ENCODE data around the gene ATP1A3.
"Not testable (repeated sequence)": the region's sequence is repeated elsewhere in the genome, so short reads cannot be mapped to it uniquely, and the experiment has no call there.

DNA sequence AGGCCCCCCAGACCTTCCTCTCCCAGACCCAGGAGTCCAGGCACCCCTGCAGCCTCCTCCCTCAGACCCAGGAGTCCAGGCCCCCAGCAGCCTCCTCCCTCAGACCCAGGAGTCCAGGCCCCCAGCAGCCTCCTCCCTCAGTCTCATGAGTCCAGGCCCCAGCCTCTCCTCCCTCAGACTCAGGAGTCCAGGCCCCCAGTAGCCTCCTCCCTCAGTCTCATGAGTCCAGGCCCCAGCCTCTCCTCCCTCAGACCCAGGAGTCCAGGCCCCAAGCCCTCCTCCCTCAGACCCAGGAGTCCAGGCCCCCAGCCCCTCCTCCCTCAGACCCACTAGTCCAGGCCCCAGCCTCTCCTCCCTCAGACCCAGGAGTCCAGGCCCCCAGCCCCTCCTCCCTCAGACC, 54.8 kb downstream of the ATP1A3 start:
- TF ChIP-seq, protein P1, sequence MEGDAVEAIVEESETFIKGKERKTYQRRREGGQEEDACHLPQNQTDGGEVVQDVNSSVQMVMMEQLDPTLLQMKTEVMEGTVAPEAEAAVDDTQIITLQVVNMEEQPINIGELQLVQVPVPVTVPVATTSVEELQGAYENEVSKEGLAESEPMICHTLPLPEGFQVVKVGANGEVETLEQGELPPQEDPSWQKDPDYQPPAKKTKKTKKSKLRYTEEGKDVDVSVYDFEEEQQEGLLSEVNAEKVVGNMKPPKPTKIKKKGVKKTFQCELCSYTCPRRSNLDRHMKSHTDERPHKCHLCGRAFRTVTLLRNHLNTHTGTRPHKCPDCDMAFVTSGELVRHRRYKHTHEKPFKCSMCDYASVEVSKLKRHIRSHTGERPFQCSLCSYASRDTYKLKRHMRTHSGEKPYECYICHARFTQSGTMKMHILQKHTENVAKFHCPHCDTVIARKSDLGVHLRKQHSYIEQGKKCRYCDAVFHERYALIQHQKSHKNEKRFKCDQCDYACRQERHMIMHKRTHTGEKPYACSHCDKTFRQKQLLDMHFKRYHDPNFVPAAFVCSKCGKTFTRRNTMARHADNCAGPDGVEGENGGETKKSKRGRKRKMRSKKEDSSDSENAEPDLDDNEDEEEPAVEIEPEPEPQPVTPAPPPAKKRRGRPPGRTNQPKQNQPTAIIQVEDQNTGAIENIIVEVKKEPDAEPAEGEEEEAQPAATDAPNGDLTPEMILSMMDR (IDR thresholded peaks at IDR 0.05; ENCODE audit: poor library complexity, severe bottlenecking): not testable (repeated sequence)
- not testable (repeated sequence) for TF ChIP-seq TAF1 (IDR thresholded peaks at IDR 0.05; ENCODE audit: low read depth); RAD21 (conservative IDR thresholded peaks at IDR 0.05)
